HG02870 (cell line): ENCODE data around the gene SFXN5.
A peak's percentile ranks its signal among the peaks of the same experiment; 100 is the strongest.
"Not testable (repeated sequence)": the region's sequence is repeated elsewhere in the genome, so short reads cannot be mapped to it uniquely, and the experiment has no call there.

Experiments used
- ATAC-seq: cut with Tn5 transposase; IDR thresholded peaks from one replicate; pipeline ENCODE4 v1.9.1; 2021; ENCODE audit warnings: mild to moderate bottlenecking, moderate library complexity; ENCODE audit not compliant: unreplicated experiment

Gene SFXN5

GRCh38 chr2:73078457-73079411 is 7.2 kb upstream of the SFXN5 start:
- ATAC-seq: no peak

GRCh38 chr2:73077424-73077795 is 5.9 kb upstream of the SFXN5 start:
- no peak for ATAC-seq

- no peak for ATAC-seq
These were observed 5.3 kb upstream of the SFXN5 start for GRCh38 chr2:73076701-73077423.

- ATAC-seq: no peak
These were observed 4.2 kb upstream of the SFXN5 start for GRCh38 chr2:73075477-73076373.

- no peak for ATAC-seq
These were observed 2.9 kb upstream of the SFXN5 start for GRCh38 chr2:73074110-73075069.

- ATAC-seq: no peak
These were observed 904 bp upstream of the SFXN5 start for GRCh38 chr2:73072416-73072815.

GRCh38 chr2:73072129-73072395 is 550 bp upstream of the SFXN5 start:
- peak; percentile 4 for ATAC-seq

- ATAC-seq: peak; percentile 15
These were observed 711 bp downstream of the SFXN5 start for GRCh38 chr2:73070643-73071359.

GRCh38 chr2:73069855-73070642 is 1.5 kb downstream of the SFXN5 start:
- no peak for ATAC-seq

- ATAC-seq: no peak
These were observed 2.3 kb downstream of the SFXN5 start for GRCh38 chr2:73069041-73069854.

- ATAC-seq: no peak
These were observed 3.4 kb downstream of the SFXN5 start for GRCh38 chr2:73068147-73068546.

- ATAC-seq: no peak
These were observed 4.5 kb downstream of the SFXN5 start for GRCh38 chr2:73067043-73067442.

- not testable (repeated sequence) for ATAC-seq
These were observed 6.4 kb downstream of the SFXN5 start for GRCh38 chr2:73065070-73065469.

GRCh38 chr2:73063909-73064875 is 7.3 kb downstream of the SFXN5 start:
- no peak for ATAC-seq

GRCh38 chr2:73063472-73063871 is 8.0 kb downstream of the SFXN5 start:
- no peak for ATAC-seq

- ATAC-seq: no peak
These were observed 12.4 kb downstream of the SFXN5 start for GRCh38 chr2:73059106-73059505.

- no peak for ATAC-seq
These were observed 16.5 kb downstream of the SFXN5 start for GRCh38 chr2:73054980-73055379.
